ENCODE data around the gene DHRSX.

DNA sequence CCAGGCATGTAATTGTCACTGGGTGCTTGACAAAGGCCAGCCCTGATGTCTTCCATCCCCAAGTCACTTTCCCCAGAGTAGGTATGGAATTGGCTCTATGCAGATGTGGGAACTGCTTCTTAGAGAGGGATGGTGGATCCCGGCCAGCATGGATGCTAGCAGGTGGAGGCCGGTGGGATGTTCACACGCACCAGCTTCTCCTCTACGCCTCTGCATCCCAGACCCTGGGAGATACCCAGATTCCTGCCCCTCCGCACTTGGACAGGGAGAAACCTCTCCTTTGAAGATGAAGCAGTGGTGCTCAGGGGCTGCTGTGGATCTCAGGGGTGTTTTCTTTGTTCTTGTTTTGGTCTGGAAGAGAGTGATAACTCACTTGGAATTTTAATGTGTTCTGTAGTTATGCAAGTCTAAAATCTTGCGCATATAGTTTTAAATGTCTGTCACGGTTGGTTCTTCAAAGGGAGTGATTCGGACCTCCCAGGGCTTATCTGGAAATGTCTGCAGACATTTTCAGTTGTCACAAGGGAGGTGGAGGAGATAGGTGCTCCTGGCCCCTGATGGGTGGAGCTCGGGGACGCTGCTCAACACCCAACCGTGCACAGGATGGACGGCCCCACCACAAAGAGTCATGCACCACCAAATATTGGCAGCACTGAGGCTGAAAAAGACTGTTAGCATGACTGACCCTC is 308.0 kb downstream of the DHRSX start:
- TF ChIP-seq, protein P1, sequence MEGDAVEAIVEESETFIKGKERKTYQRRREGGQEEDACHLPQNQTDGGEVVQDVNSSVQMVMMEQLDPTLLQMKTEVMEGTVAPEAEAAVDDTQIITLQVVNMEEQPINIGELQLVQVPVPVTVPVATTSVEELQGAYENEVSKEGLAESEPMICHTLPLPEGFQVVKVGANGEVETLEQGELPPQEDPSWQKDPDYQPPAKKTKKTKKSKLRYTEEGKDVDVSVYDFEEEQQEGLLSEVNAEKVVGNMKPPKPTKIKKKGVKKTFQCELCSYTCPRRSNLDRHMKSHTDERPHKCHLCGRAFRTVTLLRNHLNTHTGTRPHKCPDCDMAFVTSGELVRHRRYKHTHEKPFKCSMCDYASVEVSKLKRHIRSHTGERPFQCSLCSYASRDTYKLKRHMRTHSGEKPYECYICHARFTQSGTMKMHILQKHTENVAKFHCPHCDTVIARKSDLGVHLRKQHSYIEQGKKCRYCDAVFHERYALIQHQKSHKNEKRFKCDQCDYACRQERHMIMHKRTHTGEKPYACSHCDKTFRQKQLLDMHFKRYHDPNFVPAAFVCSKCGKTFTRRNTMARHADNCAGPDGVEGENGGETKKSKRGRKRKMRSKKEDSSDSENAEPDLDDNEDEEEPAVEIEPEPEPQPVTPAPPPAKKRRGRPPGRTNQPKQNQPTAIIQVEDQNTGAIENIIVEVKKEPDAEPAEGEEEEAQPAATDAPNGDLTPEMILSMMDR (IDR thresholded peaks at IDR 0.05), result no peak
- no peak for TF ChIP-seq POLR2A (IDR thresholded peaks at IDR 0.05)
